Measurements from ENCODE around the gene CFAP298. TPM values are rescaled to one million over a fixed set of nuclear protein-coding genes. Genes with fewer than 3 reads are reported as not detected.
"Not testable (repeated sequence)": the region's sequence is repeated elsewhere in the genome, so short reads cannot be mapped to it uniquely, and the experiment has no call there.

Gene CFAP298, protein sequence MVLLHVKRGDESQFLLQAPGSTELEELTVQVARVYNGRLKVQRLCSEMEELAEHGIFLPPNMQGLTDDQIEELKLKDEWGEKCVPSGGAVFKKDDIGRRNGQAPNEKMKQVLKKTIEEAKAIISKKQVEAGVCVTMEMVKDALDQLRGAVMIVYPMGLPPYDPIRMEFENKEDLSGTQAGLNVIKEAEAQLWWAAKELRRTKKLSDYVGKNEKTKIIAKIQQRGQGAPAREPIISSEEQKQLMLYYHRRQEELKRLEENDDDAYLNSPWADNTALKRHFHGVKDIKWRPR
- total RNA-seq: 10 to 100 TPM; 19.8 to 23.1 TPM
- long read RNA-seq, donor 1, transcript CFAP298-201 (7 exons, 1,692 nt): major isoform, 7 of 9 reads
- long read RNA-seq, donor 1, partial matches to known transcripts: 1 of 9 reads
- long read RNA-seq, donor 1, other reads (novel, unspliced or antisense): 0 of 9 reads
- long read RNA-seq, donor 2, transcript CFAP298-203 (5 exons, 2,503 nt): minor isoform, 9 of 139 reads
- long read RNA-seq, donor 2, transcript CFAP298-201 (7 exons, 1,692 nt): major isoform, 112 of 139 reads
- long read RNA-seq, donor 2, transcript CFAP298-206 (6 exons, 1,082 nt): minor isoform, 10 of 139 reads
- long read RNA-seq, donor 2, partial matches to known transcripts: 1 of 139 reads
- long read RNA-seq, donor 2, other reads (novel, unspliced or antisense): 7 of 139 reads

DNA sequence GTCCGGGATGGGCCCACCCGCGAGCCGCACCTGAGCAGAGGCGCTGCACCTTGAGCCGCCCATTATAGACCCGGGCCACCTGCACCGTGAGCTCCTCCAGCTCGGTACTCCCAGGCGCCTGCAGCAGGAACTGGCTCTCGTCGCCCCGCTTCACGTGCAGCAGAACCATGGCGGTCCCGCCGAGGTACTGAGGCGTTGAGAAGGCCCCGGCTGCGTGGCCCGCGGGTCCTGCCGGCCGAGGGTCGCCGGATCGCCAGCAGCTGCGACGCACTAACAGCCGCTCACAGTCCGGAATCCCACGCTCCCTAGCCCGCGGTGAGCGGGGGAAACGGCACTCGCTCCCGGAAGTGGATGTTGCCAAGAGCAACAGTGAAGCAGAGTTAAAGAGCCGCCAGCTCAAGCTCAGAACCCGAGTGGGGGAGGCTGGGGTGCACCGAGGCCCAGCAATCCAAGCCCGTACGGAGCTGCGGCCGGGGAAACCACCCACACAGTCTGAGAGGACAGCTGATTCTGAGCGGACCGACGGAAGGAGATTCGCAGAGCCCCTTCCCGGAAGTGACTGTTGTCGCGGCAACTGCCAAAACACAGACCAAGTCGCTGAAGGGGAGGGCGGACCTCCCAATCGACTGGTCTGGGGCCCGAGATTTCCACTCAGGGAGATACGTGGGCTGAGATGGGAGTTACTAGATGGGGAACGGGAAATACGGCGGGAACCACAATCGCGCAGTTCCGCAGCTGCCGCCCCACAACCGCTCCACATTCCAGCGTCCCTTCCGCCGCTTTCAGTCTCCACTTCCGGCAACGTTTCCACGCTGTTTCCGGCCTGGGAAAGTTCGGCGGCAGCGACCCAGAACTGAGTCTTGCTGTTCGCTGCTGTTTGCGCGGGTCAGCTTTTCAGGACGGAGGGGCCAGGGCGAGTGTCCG is at the start of gene CFAP298:
TSS of gene CFAP298 (minus strand) at position 303 of the 924 bp plus-strand sequence. CDS start at position 169, 134 bp downstream.
- DNase-seq (ENCODE audit: low spot score): peak; percentile 97
- intact Hi-C loops (cut with DNase I): no loop called here

DNA sequence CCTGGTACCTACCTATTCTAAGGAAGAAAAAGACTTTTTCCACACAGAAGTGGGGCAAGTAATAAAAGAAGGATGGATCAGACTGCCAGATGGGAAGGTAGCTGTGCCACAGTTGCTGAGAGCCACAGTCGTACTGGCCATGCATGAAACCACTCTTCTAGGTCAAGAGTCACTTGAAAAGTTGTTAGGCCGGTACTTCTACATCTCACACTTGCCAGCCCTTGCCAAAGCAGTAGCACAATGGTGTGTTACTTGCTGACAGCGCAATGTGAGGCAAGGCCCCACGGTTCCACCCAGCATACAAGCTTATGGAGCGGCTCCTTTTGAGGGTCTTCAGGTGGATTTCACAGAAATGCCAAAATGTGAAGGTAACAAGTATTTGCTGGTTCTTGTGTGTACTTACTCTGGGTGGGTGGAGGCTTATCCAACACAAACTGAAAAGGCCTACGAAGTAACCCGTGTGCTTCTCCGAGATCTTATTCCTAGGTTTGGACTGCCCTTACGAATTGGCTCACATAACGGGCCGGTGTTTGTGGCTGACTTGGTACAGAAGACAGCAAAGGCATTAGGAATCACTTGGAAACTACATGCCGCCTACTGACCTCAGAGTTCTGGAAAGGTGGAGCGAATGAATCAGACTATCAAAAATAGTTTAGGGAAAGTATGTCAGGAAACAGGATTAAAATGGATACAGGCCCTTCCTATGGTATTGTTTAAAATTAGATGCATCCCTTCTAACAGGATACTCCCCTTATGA is 49.0 kb upstream of the CFAP298 start:
- DNase-seq (ENCODE audit: low spot score); intact Hi-C loops (cut with DNase I): not testable (repeated sequence)

DNA sequence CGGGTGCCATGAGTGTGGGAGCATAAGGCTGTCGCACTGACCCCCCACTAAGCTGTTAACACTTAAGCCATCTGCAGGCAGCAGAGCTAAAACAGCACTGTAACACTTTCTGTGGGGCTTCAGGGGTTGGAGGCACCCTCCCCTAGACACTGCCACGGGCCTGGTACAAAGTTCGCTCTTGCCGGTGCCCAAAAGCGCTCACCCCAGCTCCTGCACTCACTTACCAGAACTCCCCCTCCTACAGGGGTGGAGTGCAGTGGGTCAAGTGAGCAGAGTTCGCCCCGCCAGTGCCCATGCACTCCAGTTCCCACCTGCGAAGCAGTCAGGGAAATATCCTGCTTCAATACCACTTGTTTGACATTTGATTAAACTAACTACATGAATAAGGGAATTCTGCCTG is 46.3 kb upstream of the CFAP298 start:
- intact Hi-C loops (cut with DNase I): no loop called here
- DNase-seq (ENCODE audit: low spot score): no peak

DNA sequence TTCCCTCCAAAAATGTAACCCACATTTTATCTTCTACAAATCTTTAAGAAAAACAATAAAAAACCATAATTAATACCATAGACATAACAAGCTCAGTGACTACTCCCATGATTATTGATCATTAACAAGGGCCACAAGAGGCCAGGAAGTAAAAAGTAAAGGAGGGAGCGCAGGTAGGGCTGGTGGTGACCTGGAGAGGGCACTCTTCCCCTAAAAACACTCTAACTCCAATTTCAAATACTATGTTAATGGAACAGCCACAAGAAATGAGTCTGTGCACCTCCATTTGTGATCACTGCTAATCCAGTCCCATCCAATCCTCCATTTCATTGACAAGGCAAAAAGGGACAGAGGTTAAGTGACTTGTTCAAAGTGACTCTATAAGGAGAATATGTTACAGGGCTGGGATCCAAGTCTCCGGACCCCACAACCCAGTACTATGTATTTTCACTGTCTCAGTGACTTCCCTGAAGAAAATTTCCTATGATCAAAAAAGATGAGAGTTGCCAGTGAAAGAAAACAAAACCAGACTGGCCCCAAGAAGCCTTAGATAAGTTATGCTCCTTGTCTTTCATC is 41.2 kb upstream of the CFAP298 start:
- no peak for DNase-seq (ENCODE audit: low spot score)
- intact Hi-C loops (cut with DNase I): no loop called here

DNA sequence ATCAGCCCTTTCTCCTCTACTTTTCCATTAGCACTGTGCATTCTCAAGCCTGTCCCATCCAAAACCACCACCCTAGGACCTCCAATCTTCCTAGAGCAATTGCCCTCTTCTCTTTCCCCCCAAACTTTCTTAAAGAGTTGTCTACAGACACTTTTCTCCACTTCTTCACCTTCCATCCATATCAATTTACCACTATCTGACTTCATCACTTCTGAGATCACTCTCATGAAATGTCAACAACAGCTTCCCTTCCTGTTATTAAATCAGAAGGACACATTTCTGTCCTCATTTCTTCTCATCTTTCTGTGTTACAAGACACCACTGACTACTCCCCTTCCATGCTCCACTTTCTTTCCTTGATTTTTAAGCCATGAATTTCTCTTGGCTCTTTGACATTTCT is 36.0 kb upstream of the CFAP298 start:
- no peak for DNase-seq (ENCODE audit: low spot score)
- intact Hi-C loops (cut with DNase I): no loop called here

DNA sequence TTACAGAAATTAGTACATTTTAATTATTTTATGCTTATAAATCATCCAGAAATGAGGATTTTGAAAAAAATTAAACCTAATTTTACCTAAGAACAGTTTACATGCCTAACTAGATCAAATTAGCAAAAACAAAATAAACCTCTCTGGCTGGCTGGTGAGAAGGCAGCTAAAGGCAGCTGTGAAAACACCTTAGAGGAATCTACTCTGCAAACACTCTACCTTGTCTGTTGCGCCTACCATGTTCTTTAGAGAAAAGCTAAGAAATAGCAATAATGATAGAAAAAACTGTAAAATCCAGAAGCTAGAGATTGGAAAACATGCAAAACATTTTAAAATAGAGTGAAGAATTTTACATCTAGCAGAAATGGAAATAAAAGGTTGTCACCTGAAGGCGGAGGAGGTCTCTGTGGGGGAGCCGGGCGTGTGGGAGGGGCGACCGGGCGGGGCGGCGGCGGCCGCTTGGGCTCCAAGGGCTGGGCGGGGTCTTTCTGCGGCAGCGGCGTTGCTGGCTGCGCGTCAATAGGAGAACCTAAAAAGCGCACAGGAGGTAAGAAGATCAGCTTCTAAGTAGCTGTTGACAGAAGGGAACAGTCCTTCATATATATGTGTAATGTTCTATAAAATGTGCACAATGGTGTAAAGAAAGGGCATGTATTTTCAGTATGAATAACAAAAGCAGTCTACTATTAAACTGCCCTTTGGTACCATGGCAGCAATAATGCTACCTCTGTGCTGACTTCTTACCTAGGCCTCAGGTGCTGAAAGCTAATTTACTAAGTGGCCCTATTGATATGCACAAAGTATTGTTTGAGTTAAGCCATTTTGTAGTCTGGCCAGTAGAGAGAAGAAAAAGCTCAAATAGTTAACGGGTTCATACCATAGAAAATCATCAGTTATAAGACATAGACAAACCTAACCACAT is 33.3 kb upstream of the CFAP298 start:
- no peak for DNase-seq (ENCODE audit: low spot score)
- intact Hi-C loops (cut with DNase I): no loop called here

DNA sequence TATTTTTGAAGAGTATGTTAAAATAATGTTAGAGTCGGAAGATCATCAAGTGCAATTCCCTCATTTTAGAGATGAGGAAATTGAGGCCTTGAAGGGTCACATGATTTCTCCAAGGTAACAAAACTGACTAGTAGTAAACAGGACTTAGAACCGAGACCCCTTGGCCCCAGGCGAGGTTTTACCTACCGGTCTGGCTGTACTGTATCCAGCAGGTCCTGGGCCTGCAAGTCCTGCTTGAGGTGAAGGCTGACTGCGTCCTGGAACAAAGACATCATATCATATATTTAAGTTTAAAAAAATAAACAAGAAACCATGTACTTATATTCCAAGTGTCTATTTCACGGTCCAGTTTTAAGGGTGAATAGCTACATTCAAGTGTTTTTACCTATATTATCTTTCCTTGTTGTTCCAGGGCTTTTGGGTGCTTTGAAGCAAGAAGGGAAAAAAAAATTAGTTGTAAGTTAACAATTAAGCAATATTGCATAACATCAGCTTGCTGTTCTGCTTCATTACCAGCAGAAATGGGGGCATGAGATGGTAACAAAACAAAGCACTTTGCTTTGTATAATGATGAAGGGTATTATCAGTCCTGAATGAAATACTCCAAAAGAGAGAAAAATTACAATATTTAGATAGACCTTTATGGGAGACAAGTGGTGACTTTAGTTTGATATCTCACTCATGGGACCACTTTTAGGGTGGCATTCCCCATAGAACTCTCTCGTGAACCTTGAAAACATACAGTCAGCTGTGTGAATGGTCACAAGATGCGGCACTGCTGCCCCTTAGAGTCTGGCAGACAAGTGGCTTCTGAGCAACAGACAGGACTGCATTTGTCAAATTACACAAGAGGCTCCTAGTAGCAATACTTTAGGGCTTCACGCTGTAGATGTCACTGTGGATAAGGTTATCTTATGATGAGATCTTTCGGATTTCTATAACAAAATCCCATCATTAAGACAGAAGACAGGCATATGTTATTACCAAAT is 29.8 kb upstream of the CFAP298 start:
- no peak for DNase-seq (ENCODE audit: low spot score)
- intact Hi-C loops (cut with DNase I): no loop called here

DNA sequence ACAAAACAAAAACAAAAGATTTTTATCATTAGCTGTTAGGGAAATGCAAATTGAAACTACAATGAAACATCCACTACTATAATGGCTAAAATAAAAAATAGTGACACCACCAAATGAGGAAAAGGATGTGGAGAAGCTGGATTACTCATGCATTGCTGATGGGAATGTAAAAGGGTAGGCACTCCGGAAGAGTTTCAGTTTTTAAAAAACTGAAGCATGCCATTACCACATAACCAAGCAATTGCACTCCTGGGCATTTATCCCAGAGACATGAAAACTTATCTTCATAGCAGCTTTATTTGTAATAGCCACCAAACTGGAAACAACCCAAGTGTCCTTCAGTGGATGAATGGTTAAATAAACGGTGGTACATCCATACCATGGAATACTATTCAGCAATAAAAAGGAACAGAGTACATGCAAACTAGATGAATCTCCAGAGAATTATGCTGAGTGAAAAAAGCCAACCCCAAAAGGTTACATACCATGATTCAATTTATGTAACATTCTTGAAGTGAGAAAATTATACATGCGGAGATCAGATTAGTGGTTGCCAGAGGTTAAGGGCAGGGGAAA is 14.5 kb upstream of the CFAP298 start:
- intact Hi-C loops (cut with DNase I): no loop called here
- no peak for DNase-seq (ENCODE audit: low spot score)

DNA sequence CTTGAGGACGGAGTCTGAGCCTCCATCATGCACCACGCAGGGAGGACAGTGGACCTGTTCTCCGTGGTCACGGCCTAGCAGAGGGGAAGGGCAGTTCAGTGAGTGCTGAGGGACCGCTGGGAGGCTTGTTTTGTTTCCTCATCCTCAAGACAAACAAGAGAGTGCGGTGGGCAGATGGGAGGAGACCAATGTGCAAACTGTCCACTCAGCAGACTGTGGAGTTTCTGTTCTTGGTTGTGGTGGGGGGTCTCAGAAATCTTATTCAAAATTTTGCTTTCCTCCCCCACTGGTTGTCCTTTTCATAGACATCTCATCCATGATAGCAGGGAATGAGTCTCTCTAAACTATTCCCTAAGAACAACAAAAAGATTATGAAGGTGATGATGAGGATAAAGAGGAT is 6.0 kb upstream of the CFAP298 start:
- intact Hi-C loops (cut with DNase I); DNase-seq (ENCODE audit: low spot score): not testable (repeated sequence)

DNA sequence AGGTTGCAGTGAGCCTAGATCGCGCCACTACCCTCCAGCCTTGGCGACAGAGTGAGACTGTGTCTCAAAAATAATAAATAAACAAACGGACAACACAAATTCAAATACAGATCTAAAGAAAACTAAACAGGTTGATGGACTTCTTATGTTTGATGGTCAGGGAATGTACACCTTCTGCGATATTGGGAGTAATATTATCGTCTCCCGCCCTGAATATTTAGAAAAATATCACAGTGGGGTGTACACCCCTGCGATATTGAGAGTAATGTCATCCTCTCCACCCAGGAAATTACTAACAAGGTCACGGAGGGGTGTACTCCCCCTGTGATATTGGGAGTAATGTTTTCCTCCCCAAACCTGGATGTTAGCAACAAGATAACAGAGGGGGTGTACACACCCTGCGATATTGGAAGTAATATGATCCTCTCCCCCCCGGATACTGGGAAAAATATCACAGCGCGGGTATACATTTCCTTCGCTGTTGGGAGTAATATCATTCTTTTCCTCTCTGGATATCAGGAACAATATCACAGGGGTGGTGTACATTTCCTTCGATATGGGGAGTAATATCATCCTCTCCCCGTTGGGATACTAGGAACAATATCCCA is 1.4 kb upstream of the CFAP298 start:
- no peak for DNase-seq (ENCODE audit: low spot score)
- intact Hi-C loops (cut with DNase I): no loop called here

DNA sequence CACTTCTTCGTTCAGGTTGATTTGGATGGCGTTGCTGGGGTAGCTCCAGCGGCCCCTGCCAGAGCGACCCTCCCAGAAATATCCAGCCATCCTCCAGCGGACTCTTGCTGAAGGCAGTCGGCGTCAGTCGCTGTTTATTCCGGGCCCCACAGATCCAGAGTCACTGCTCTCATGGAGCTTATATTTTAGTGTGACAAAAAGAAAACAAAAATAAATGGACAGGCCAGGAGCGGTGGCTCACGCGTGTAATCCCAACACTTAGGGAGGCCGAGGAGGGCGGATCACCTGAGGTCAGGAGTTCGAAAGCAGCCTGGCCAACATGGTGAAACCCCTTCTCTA is 791 bp upstream of the CFAP298 start:
- no peak for DNase-seq (ENCODE audit: low spot score)
- intact Hi-C loops (cut with DNase I): no loop called here

DNA sequence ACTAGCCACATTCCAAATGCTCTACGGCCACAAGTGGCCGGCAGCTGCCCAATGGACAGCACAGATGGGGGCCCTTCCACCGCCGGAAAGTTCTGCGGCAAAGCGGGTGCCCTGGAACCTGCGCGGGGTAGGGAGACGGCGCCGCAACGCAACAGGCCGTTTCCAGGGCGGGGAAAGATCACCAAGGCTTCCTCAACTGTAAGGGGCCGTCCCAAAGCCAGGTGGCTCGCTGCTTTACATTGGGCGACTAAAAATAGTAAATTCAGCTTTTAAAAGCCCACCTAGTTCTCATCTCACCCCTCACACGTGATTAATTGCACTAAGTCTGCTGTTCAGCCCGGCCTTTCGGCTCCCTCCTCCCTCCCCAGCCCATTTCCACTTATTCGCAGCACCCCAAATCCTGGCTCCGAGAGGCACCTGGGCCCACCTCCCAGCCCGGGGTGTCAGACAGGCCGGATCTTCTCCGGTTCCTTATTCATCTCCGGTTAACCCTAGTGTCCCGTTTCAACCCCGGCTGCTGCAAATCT is 643 bp downstream of the CFAP298 start:
- intact Hi-C loops (cut with DNase I): no loop called here
- DNase-seq (ENCODE audit: low spot score): no peak

DNA sequence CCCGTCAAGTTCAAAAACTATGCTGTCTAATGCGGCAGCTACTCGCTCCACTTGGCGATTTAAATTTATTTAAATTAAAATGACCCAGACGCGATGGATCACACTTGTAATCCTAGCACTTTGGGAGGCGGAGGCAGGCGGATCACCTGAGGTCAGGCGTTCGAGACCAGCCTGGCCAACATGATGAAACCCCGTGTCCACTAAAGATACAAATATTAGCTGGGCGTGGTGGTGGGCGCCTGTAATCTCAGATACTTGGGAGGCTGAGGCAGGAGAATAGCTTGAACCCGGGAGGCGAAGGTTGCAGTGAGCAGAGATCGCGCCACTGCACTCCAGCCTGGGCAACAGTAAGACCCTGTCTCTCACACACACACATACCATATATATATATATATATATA is 1.2 kb downstream of the CFAP298 start:
- DNase-seq (ENCODE audit: low spot score); intact Hi-C loops (cut with DNase I): not testable (repeated sequence)

DNA sequence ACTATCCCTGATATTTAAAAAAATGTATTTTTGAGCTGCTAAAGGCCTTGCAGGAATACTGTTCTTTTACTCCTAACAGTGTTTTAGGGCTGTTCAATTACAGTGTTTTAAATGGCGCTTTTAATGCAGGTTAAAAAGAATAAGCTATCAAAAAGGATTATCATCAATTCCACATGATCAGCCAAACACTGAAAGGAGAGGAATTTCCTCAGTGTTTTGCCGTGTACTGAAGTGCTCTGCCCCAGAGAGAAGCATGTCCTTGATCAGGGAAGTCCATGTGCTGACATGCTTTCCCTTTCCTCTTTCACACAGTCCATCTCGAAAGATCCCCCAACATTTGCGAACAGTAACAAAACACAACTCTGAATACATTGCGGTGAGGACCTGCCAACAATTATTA is 3.3 kb downstream of the CFAP298 start:
- intact Hi-C loops (cut with DNase I): loop anchor here in 1 of 2 donors (5.0 kb wide), 1 partner anchor 212 kb away; no protein-coding TSS in a partner anchor
- DNase-seq (ENCODE audit: low spot score): no peak

DNA sequence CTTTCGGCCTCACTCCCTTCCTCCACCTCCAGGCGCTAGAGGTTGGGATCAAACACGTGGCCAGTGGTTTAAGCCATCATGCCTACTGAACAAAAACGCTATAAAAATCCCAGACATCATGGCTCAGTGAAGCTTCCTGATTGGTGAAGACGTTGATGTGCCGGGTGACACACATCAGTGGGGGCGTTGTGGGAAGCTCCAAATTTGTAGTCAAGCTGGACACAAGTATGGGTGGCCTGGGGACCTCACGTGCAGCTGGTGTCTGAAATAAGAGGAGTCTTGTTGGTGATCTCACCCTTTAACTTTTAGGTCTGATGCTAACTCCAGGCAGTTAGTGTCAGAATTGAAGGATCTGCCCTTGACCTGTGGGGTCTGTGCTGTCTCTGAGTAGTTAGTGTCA is 6.7 kb downstream of the CFAP298 start:
- intact Hi-C loops (cut with DNase I): loop anchor here in 1 of 2 donors (5.0 kb wide), 1 partner anchor 208 kb away; no protein-coding TSS in a partner anchor
- no peak for DNase-seq (ENCODE audit: low spot score)

DNA sequence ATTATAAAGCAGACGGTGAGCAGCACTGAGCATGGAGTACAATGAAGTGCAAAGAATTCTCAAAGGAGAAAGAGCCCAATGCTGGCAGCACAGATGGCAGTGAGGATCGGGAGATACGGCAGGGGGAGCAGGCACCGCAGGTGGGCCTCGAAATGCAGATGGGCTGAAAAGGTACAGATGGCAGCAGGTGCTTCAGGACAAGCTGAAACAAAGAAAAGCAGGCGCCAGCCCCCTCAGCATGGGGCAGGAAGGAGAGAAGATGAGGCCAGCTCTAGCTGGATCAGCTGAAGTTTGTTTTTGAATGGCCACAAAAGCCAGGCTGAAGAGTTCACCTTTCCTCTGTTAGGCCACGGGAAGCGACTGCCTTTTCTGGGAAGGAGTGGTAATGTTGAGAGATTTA is 7.7 kb downstream of the CFAP298 start:
- DNase-seq (ENCODE audit: low spot score): no peak
- intact Hi-C loops (cut with DNase I): no loop called here

Measured in posterior vena cava (tissue), 2 donors.